Right kidney (tissue), 1 donor: ENCODE measurements around the gene ANKRD13A.
"Not testable (repeated sequence)": the region's sequence is repeated elsewhere in the genome, so short reads cannot be mapped to it uniquely, and the experiment has no call there.

ENCODE experiments used
- DNase-seq: peaks from one replicate; pipeline ENCODE4 v3.0.0-alpha.2; 2016

The ANKRD13A gene

DNA sequence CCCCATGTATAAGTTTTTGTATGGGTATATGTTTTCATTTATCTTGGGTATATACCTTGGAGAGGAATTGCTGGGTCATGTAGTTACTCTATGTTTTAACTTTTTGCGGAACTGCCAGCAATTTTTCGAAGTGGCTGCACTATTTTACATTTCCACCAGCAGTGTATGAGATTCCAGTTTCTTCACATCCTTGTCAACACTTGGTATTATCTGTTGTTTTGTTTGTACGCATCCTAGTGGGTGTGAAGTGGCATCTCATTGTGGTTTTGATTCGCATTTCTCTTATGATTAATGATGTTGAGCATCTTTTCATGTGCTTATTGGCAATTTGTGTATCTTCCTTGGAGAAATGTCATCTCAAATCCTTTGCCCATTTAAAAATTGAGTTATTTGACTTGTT, 6.9 kb downstream of the ANKRD13A start:
- DNase-seq = no peak

DNA sequence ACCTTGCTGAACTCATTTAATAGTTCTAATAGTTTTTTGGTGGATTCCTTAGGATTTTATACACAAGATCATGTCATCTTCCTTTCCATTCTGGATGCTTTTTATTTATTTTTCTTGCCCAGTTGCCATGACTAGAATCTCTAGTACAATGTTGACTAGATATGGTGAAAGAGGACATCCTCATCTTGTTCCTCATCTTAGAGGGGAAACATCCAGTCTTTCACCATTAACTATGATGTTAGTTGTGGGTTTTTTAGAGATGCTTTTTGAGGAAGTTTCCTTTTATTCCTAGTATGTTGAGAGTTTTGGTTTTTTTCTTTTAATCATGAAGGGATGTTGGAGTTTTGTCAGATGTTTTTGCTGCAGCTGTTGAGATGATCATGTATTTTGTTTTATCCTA, 8.7 kb downstream of the ANKRD13A start:
- DNase-seq = no peak

DNA sequence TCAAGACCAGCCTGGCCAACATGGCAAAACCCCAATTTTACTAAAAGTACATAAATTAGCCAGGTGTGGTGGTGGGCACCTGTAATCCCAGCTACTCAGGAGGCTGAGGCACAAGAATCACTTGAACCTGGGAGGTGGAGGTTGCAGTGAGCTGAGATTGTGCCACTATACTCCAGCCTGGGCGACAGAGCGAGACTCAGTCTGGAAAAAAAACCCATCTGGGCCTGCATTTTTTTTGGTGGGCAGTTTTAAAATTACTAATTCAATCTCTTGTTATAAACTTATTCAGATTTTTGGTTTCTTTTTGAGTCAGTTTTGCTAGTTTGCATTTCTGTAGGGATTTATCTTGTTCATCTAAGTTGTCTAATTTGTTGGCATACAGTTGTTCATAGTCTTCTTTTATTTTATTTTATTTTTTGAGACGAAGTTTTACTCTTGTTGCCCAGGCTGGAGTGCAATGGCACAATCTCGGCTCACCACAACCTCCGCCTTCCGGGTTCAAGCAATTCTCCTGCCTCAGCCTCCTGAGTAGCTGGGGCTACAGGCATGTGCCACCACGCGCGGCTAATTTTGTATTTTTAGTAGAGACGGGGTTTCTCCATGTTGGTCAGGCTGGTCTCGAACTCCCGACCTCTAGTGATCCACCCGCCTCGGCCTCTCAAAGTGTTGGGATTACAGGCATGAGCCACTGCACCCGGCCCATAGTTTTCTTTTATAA, 9.6 kb downstream of the ANKRD13A start:
- not testable (repeated sequence) for DNase-seq

DNA sequence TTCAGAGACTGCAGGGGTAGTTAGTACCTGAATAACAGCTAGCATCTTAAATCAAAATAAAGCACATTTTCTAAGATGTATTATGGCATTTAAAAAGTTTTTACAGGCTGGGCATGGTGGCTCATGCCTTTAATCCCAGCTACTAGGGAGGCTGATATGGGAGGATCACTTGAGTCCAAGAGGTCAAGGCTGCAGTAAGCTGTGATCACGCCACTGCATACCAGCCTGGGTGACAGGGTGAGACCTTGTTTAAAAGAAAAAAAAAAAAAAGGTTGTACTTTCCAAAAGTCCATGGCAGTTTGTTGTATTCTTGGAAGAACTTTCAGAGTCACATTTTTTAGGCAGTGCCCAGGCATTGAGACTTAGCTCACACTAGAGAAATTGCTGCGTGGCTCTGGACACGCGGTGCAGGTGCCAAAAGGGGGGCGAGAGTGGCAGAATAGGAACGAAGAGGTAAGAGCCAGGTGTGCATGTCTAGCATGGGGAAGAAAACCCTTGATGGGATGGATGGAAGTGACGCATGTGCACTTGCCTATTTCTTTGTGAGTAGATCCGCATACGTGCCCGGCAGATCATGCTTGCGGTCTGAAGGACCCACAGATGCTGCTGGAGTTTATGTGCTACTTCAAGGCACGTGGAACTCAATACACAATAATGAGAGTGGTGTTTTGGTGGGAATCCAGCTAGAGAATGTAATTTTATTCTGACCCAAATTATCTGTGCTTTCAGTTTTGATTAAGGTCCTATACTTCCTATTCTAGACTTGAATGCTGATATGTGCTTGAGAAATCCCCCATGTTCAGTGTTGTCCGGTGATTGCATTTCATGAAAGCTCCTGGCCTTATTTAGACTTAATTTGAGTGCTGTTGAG, 11.9 kb downstream of the ANKRD13A start:
- DNase-seq = no peak

DNA sequence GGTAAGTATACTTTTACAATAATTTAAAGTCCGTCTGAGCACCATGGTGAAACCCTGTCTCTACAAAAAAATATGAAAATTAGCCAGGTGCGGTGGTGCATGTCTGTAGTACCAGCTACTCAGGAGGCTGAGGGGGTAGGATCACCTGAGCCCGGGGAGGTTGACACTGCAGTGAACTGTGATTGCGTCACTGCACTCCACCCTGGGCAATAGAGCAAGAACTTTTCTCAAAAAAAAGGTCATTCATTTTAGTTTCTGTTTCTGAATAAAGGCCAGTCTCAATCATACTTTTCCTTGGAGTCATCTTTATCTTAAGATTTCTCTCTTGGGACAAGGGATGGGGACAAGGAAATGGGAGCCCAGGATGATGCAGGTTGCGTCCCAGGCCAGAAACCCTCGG, 12.9 kb downstream of the ANKRD13A start:
- DNase-seq = no peak

DNA sequence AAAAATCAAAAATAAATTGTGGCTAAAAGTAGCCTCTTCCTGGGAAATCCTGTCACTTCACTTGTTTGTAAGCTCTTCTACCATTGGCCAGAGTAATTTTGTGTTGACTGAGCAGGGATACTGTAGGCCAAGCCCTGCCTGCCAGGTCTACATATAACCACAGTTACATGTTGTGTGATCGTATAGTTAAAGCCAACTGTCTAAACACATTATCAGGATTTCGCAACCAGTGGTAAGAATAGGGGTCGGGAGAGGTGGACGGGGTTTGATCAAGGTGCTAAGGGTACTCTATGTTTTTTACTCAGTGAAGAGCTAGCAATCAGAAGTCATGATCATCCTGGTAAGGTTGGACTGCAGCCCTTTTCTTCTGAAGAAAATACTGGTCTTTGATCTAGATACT, 13.4 kb downstream of the ANKRD13A start:
- DNase-seq = no peak

DNA sequence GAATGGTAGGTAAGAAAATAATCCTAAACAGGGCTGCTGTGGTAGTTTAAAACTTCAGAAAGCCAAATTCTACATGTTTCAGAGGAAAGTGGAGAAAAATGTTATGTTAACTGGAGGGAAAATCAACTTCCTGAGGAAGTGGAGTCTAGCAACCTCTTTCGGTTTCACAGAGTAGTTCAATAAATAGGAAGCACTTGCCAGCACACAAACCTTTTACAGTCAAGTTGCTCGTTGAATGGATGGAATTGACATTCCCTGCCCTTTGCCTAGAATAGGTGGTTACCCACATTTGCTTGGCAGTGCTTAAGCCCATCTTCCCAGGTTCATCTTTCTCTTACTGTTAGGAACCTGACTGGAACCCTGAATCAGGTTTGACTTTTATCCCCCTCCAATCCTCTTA, 15.9 kb downstream of the ANKRD13A start:
- DNase-seq = no peak

DNA sequence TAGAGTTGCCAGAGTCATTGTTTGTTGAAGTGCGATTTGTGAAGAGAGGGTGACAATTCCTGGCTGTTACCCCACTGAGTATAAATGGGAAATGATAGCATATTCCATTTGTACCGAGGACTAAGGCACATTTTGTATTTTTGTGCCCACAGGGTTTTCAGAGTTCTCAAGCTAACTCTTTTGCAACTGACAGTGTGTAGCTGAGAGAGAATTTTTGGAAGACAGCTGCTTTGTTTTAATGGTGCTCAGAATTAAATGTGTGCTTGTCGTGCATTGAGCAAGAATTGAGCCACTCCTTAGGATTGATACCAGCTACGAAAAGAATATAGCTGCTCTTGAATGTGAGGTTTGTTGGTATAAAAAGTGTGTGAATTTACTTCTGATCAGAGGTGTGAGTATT, 21.7 kb downstream of the ANKRD13A start:
- DNase-seq = no peak

DNA sequence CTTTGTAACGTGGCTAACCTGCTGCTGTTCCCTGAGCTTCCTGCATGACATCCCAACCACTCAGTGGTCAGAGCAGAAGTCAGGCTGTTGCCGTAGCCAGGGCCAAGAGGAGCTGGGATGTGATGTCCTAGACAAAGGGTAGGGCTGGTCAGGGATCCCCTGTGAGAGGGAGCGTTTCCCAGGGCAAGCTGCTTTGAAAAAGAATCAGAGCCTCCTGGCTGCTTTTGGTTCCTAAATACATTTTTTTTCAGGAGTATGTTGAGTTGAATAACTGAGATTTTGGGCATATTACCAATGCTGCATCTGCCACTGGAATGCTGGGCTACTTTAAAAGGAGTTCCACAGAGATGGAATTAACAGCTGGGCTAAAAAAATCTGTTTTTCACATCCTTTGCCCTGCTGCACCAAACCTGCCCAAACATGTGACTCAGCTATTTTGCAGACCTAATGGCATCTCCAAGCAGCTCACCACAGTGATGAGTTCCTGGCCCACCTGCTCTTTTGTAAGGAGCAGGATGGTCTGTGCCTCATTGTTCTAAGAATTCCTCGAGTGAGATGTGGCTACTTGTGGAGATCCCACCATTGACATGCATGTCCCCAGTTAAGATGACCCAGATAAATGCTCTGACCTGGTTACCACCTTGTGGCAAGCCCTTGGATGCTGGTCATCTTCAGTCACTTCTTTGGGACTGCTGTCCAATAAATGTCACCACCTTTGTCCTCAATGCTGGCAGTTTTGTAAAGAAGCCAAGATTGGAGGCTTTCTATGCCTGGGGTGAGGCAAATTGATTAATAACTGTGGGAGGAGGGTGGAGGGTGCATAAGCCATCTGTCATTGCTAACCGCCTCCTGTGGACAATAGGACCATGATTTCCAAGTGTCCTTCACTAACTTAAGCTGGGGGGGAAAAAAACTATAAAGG, 24.1 kb downstream of the ANKRD13A start:
- no peak for DNase-seq

DNA sequence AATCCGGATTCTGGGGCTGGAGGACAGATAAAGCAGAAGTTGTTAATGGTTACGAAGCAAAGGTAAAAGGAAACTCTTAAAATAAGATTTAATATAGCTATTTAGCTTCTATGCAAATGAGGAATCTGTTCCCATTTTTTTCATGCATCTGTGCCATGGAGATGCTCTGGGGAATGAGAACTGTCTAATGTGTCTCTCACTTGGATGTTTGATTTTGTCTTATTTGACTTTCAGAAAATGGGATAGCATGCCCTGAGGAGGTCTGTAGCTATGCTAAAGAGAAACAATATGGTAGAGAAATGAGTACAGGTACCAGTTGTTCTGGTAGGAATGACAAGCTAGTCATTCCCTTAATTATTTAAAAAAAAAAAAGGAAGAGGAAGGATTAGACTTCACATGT, 24.8 kb downstream of the ANKRD13A start:
- DNase-seq = no peak

DNA sequence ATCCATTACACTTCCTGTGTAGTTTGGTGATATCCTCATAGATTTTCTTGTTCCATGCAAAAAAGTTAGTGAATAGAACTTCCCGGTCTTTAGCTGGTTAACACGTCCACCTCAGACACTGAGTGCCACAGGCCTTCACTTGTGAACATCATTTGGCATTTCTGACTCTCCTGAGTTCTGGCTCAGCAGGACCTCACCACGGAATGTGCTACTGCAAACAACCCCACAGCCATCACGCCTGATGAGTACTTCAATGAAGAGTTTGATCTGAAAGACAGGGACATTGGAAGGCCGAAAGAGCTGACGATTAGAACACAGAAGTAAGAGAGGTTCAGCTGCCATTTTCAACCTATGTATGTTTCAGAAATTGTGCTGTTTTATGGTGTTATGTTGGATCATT, 29.1 kb downstream of the ANKRD13A start:
- DNase-seq = no peak

DNA sequence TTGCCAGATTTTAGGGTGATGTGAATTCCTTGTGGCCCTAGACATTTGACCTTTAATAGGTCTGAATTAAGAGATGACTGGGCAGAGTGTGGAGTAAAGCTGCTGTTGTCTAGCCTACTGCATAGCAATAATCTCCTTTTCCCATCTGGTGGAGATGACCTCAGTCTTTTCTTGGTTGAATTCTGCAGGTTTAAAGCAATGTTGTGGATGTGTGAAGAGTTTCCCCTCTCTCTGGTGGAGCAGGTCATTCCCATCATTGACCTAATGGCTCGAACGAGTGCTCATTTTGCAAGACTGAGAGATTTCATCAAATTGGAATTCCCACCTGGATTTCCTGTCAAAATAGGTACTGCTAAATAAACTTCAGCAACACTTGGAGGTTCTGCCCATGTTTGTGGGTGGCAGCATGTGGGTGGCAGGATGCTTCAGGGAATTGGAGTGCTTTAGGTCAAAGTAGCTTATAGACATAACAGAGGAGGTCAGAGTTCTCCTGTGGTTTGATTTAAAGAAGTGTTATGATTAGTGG, 30.1 kb downstream of the ANKRD13A start:
- no peak for DNase-seq

DNA sequence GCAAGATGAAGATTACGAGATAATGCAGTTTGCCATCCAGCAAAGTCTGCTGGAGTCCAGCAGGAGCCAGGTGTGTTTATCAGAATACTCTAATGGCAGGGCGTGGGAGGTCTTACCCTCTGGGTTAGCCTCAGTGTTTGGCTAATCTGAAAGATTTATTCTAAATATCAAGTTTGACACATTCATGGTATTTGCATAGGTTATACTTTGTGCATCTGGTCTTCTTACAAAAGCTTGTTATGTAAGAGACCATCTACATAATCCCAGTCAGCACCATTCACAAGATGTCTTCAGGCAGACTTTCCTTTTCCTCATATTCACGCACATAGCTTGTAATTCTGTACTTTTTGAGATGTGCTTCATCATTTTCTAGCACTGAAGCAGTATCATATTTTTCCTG, 34.7 kb downstream of the ANKRD13A start:
- no peak for DNase-seq

DNA sequence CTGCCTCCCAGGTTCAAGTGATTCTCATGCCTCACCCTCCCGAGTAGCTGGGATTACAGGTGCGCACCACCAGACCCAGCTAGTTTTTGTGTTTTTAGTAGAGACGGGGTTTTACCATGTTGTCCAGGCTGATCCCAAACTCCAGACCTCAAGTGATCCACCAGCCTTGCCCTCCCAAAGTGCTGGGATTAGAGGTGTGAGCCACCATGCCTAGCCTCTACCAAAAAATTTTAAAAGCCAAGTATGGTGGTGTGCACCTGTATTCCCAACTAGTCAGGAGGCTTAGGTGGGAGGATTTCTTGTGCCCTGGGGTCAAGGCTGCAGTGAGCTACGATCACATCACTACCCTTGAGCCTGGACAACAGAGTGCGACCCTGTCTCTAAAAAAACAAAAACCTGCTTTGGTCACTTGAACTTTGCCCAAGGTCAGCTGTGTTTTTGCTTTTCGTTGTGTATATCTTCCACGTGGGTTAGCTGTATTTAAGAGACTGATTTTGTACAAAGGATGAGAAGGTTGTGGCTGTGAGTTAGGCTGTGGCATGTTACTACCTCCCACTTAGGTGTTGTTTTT, 36.4 kb downstream of the ANKRD13A start:
- DNase-seq = no peak

DNA sequence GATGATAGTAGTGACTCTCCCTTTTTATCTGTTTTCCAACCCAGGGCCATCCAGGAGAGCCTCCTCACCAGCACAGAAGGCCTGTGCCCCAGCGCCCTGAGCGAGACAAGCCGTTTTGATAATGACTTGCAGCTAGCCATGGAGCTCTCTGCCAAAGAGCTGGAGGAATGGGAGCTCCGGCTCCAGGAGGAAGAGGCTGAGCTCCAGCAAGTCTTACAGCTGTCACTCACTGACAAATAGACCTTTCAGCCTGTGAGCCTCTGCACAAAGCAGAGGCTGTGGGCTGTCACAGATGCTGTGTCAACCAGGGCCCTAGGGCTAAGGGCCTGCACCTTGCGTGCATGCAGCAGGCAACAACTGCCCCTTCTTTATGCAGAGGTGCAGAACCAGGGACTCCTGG, 38.1 kb downstream of the ANKRD13A start:
- DNase-seq = no peak

DNA sequence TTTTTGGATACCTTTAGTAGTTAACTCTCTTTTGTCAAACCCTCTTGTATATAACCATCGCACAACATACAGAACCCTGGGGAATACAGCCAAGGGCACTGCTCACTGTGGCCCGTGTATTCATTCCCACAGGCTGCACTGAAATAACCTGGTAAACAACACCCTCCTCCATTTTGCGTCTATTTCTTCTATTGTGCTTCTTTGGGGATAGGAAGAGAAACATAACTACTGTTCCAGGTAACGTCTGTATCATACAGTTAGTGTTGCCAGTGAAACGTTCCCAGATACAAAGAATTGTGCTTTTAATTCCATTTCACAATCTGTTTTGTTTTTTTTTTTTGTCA, 39.5 kb downstream of the ANKRD13A start:
- no peak for DNase-seq

DNA sequence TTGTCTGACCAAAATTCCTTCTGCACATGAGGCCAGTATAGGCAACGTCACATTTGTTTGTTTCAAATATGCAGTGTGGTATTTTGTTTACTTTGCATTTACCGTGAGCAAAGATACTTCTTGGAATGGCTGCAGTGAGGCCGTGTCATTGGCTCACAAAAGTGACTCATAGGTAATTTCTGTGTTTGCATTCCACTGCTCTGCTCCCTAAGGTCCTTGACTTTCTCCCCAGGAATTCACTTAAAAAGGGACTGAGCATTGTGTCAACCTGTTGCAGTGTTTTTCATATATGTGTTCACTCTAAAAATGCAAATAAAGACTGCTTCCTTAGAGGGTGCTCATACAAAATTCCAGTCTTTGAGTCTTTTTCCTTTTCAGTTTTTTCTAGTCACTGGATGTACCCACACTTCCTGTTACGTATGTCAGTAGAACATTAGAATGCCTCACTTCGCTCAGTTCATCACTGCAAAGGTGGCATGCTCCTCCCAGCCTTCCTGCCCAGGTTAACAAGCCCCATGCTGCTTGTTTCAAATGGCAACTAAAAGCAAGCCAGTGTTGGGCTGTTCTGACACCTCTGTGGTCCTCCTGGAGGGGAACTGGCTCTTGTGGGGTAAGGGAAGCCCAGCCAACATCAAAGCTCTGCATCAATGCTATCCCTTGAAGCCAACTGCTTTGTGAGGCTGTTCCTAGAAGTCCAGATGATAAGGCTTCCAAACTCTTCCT, 40.0 kb downstream of the ANKRD13A start:
- DNase-seq = no peak

DNA sequence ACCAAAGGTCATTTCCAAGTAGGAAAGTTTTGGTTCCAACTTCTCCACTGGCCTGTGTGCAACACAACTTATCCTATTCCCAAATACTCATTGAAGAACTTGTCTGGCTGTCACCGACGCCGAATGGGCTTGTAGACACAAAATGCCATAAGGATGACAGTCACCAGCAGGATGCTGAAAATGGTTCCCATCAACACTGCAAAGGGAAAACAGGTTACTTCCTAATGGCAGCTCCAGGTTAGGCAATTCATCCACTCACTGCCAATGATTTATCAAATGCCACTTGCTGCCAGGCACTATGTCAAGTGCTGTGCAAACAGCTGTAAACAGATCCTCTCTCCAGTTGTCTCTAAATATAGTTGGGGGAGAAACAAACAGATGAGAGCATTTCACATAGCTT, 43.0 kb downstream of the ANKRD13A start:
- DNase-seq = no peak

DNA sequence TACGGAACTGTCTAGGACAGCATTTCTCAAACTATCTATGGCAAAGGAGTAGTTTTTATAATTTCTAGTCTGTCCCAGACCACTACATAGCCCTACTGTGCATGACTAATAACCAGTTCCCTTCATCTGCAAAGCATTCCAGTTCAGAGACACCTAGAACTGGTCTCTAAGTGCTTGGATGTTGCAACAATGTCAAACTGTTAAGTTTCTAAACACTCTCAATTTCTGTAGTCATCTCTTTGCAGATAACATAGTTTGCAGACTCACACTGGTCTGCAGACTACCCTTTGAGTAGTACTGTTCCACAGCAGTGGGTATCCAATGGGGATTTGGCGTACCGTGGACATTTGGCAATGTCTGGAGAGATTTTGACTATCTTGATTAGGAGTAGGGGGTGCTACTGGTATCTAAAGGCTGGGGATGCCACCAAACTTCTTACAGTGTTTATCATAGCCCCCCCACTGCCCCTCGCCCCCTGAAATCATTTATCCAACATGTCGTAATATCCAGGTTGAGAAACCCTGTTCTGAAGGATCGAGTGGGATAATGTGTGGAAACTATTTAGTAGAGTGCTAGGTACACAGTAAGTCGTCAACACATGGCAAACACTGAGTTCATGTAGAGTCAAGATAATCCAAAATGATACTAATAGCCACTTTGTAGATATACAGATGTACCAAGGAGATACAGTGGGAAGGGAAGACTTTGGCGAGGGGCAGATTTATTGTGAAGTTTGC, 47.4 kb downstream of the ANKRD13A start:
- DNase-seq = no peak

DNA sequence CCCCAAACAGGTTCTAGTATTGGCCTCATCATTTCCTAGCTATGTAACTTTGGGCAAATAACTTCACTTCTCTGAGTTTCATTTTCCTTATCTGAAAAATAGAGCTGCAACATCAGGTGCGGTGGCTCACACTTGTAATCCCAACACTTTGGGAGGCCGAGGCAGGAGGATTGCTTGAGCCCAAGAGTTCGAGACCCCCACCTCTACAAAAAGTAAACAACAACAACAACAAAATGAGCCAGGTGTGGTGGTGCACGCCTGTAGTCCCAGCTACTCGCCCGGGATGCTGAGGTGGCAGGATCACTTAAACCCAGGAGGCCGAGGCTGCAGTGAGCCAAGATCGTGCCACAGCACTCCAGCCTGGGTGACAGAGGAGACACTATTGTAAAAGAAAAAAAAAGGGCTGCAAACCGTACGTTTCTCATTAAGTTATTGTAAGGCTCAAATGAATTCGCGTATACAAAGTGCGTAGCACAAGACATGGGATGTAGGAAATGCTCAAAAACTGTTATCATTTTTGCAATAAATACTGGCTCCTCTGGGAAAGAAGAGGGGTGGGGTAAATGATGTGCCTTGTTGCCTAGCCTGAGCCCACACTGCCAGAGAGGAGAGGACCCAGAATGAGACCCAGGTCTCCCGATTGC, 48.2 kb downstream of the ANKRD13A start:
- DNase-seq = no peak
